ENCODE data around the gene THRAP3.

THRAP3 gene

DNA sequence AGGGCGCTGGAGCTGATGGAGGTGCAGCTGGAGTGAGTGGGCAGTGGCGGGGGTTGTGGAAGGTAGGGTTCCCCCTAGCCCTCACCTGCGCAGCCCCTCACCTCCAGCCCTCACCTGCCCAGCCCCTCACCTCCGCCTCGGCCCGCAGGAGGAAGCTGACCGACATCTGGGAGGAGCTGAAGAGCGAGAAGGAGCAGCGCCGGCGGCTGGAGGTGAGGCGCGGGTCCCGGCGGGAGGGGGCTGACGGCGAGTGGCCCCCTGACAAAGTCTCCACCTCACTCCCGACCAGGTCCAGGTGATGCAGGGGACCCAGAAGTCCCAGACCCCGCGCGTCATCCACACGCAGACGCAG lies 96.5 kb downstream of the THRAP3 start:
- TF ChIP-seq SIN3A (IDR thresholded peaks at IDR 0.05; ENCODE audit: borderline replicate concordance, insufficient read depth, low read length) = no peak
- TF ChIP-seq FOXP2 (optimal IDR thresholded peaks at IDR 0.05; ENCODE audit: borderline replicate concordance, extremely low read depth, extremely low read length, insufficient read depth) = no peak
- TF ChIP-seq, protein P1, sequence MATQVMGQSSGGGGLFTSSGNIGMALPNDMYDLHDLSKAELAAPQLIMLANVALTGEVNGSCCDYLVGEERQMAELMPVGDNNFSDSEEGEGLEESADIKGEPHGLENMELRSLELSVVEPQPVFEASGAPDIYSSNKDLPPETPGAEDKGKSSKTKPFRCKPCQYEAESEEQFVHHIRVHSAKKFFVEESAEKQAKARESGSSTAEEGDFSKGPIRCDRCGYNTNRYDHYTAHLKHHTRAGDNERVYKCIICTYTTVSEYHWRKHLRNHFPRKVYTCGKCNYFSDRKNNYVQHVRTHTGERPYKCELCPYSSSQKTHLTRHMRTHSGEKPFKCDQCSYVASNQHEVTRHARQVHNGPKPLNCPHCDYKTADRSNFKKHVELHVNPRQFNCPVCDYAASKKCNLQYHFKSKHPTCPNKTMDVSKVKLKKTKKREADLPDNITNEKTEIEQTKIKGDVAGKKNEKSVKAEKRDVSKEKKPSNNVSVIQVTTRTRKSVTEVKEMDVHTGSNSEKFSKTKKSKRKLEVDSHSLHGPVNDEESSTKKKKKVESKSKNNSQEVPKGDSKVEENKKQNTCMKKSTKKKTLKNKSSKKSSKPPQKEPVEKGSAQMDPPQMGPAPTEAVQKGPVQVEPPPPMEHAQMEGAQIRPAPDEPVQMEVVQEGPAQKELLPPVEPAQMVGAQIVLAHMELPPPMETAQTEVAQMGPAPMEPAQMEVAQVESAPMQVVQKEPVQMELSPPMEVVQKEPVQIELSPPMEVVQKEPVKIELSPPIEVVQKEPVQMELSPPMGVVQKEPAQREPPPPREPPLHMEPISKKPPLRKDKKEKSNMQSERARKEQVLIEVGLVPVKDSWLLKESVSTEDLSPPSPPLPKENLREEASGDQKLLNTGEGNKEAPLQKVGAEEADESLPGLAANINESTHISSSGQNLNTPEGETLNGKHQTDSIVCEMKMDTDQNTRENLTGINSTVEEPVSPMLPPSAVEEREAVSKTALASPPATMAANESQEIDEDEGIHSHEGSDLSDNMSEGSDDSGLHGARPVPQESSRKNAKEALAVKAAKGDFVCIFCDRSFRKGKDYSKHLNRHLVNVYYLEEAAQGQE (IDR thresholded peaks at IDR 0.05; ENCODE audit: insufficient read depth in 1 of 2, low read depth in 2 of 2, low read length in 2 of 2) = no peak
- no peak for TF ChIP-seq TAF1 (IDR thresholded peaks at IDR 0.05; ENCODE audit: borderline replicate concordance, insufficient read depth, low read length)
- TF ChIP-seq POLR2AphosphoS5 (IDR thresholded peaks at IDR 0.05; ENCODE audit: low read depth, low read length) = no peak

DNA sequence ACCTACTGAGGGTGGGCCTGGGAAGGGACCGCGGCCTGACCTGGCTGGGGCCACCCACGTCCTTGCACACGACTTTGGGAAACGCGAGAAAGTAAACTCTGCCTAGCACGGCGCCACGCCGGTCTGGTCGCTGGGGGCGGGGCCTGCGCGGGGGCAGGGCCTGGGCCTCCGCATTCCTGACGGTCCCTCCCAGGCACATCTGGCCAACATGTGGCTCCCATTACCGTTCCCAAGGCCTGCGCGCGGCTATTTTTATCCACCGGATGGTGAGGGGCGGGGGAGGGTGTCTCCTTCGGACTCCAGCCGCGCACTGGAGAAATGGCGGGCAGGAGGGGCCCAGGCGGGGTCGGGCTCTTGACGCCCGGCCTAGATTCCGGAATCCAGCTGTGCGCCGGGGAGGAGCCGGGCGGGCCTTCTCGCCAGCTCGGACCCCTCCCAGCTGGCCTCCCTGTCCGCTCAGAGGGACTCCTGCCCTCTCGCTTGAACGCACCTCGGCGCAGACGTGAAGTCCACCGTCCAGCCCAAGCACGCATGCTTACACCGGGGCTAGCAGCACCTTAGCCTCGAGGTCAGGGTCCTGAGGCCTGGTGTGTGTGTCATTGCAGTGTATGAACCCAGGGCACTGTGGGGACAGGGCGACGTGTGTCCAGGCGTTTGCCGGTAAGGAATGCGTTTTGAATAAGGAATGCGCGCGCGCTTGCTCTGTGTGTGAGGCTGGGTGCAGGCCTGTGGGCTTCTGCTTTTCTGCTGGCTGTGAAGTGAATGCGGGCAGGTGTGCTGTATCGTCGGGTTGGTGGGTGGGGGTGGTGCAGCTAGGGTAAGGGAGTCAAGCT lies 97.1 kb downstream of the THRAP3 start:
- TF ChIP-seq, protein P1 (IDR thresholded peaks at IDR 0.05; ENCODE audit: insufficient read depth in 1 of 2, low read depth in 2 of 2, low read length in 2 of 2) = peak in 1 of 2 experiments; percentile 69; a peak in 2 of 4 replicates
- TF ChIP-seq SIN3A (IDR thresholded peaks at IDR 0.05; ENCODE audit: borderline replicate concordance, insufficient read depth, low read length) (peak; percentile 77; the same call in 1 of the 2 replicates), TAF1 (IDR thresholded peaks at IDR 0.05; ENCODE audit: borderline replicate concordance, insufficient read depth, low read length) (peak; percentile 56; the same call in 1 of the 2 replicates), POLR2AphosphoS5 (IDR thresholded peaks at IDR 0.05; ENCODE audit: low read depth, low read length) (peak; percentile 76), FOXP2 (optimal IDR thresholded peaks at IDR 0.05; ENCODE audit: borderline replicate concordance, extremely low read depth, extremely low read length, insufficient read depth) (peak; percentile 93)

GRCh38 chr1:36322041-36322785 lies 98.0 kb downstream of the THRAP3 start:
- no peak; the same call in 1 of the 2 replicates for TF ChIP-seq SIN3A (IDR thresholded peaks at IDR 0.05; ENCODE audit: borderline replicate concordance, insufficient read depth, low read length)
- TF ChIP-seq, protein P1 (IDR thresholded peaks at IDR 0.05; ENCODE audit: insufficient read depth in 1 of 2, low read depth in 2 of 2, low read length in 2 of 2) = no peak
- TF ChIP-seq POLR2AphosphoS5 (IDR thresholded peaks at IDR 0.05; ENCODE audit: low read depth, low read length) = no peak
- TF ChIP-seq FOXP2 (optimal IDR thresholded peaks at IDR 0.05; ENCODE audit: borderline replicate concordance, extremely low read depth, extremely low read length, insufficient read depth) = no peak
- TF ChIP-seq TAF1 (IDR thresholded peaks at IDR 0.05; ENCODE audit: borderline replicate concordance, insufficient read depth, low read length) = no peak

GRCh38 chr1:36322786-36323635 lies 98.8 kb downstream of the THRAP3 start:
- TF ChIP-seq SIN3A (IDR thresholded peaks at IDR 0.05; ENCODE audit: borderline replicate concordance, insufficient read depth, low read length) (no peak), POLR2AphosphoS5 (IDR thresholded peaks at IDR 0.05; ENCODE audit: low read depth, low read length) (no peak), TAF1 (IDR thresholded peaks at IDR 0.05; ENCODE audit: borderline replicate concordance, insufficient read depth, low read length) (no peak)
